Ishikawa (cell line): ENCODE results near the gene DLD.

Experiments
- CEBPB ChIP-seq: IDR thresholded peaks from 2 replicates; pipeline ENCODE4 v1.6.1; 2012
- EGR1 ChIP-seq: IDR thresholded peaks from 2 replicates; pipeline ENCODE4 v1.6.1; 2012
- TCF12 ChIP-seq: IDR thresholded peaks from 2 replicates; pipeline ENCODE4 v1.6.1; 2012; ENCODE audit warnings: low read depth
- TEAD4 ChIP-seq: IDR thresholded peaks from 2 replicates; pipeline ENCODE4 v1.6.1; 2012

DNA sequence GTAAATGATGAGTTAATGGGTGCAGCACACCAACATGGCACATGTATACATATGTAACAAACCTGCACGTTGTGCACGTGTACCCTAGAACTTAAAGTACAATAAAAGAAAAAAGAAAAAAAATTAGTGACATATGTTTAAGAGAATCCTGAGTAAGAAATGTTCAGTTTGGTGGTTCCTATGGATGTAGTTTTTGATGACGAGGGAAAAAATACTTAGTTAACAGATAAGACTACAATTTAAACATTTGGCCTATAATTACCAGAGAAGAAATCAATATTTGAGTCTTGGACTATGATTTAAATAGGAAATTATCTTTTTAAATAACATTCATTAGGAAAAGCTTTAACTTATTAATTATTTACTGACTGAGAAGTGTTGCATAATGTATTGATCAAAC is 48.8 kb upstream of the DLD start:
- TF ChIP-seq TCF12 = no peak
- no peak for TF ChIP-seq TEAD4
- no peak for TF ChIP-seq CEBPB
- no peak for TF ChIP-seq EGR1
